ENCODE measurements around the gene CSPG4. TPM values are rescaled to one million over a fixed set of nuclear protein-coding genes. Genes with fewer than 3 reads are reported as not detected.
"Not testable (repeated sequence)": the region's sequence is repeated elsewhere in the genome, so short reads cannot be mapped to it uniquely, and the experiment has no call there.

CSPG4 gene
- total RNA-seq, 1 donor from 2014 or later: not detected

DNA sequence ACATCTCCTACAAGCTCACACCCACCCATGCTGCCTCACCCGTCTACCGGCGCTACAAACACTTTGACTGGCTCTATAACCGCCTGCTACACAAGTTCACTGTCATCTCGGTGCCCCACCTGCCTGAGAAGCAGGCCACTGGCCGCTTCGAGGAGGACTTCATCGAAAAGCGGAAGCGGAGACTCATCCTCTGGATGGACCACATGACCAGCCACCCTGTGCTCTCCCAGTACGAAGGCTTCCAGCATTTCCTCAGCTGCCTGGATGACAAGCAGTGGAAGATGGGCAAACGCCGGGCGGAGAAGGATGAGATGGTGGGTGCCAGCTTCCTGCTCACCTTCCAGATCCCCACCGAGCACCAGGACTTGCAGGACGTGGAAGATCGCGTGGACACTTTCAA lies 62.8 kb downstream of the CSPG4 start:
- intact Hi-C loops (cut with micrococcal nuclease): loop anchor here (10.0 kb wide), 1 partner anchor 695 kb away; the partner anchor contains the start of gene RPP25

DNA sequence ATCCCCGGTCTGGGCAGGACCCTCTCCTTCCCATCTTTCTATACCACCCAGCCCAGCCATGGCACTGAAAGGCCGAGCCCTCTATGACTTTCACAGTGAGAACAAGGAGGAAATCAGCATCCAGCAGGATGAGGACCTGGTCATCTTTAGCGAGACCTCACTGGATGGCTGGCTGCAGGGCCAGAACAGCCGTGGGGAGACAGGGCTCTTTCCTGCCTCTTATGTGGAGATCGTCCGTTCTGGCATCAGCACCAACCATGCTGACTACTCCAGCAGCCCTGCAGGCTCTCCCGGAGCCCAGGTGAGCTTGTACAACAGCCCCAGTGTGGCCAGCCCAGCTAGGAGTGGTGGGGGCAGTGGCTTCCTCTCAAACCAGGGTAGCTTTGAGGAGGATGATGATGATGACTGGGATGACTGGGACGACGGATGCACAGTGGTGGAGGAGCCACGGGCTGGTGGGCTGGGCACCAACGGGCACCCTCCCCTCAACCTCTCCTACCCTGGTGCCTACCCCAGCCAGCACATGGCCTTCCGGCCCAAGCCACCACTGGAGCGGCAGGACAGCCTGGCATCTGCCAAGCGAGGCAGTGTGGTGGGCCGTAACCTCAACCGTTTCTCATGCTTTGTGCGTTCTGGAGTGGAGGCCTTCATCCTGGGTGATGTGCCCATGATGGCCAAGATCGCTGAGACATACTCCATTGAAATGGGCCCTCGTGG lies 63.4 kb downstream of the CSPG4 start:
- intact Hi-C loops (cut with micrococcal nuclease): loop anchor here (10.0 kb wide), 1 partner anchor 694 kb away; the partner anchor contains the start of gene RPP25

DNA sequence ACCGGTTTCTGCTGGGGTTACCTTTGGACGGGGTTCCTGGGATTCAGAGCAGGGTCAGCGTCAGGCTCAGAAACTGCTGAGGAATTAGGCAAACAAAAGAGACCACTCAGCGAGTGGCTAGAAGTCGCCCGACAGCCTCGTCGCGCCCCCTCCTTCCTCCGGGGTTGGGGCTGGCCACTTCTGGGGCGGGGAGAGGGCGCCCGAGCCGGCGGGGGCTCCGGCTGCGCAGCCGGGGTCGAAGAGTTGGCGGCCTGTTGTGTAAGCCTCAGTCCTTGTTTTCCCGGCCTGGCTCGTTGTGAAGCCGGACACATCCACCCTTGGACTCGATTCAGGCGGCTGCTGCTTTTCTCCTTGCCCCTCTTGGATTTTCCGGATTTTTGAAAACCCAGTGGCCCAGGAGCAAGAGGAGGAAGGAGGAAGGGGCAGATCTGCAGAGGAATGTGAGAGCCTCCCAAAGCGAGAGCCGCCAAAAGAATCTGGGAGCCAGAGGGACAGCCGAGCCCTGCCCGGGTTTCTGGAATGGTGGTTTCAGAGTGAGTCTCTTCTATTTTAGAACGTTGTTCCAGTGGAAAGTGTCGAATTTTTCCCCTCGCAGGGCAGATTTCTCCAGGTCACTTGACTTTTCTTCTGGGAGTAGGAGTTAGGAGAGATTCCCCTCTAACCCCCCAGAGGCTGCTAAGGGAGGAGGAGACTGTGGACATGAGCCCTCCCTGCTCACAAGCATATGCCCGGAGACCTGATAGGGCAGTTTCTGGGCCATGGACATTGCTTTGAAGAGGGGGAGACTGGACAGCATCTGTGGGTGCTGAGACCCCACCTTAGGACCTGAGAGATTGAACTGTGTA lies 64.3 kb downstream of the CSPG4 start:
- intact Hi-C loops (cut with micrococcal nuclease): loop anchor here (1.0 to 10.0 kb wide), 2 partner anchors 8 to 694 kb away; partner anchors contain the start of genes IMP3 and RPP25

GRCh38 chr15:75647370-75648155 lies 65.1 kb downstream of the CSPG4 start, which contains the start of gene SNX33:
Gene SNX33, plus strand, starts transcription at chr15:75647912. Its CDS starts 1,191 bp downstream, at chr15:75649103.
- intact Hi-C loops (cut with micrococcal nuclease): loop anchor here (1.0 to 10.0 kb wide), 2 partner anchors 7 to 693 kb away; partner anchors contain the start of genes IMP3 and RPP25

DNA sequence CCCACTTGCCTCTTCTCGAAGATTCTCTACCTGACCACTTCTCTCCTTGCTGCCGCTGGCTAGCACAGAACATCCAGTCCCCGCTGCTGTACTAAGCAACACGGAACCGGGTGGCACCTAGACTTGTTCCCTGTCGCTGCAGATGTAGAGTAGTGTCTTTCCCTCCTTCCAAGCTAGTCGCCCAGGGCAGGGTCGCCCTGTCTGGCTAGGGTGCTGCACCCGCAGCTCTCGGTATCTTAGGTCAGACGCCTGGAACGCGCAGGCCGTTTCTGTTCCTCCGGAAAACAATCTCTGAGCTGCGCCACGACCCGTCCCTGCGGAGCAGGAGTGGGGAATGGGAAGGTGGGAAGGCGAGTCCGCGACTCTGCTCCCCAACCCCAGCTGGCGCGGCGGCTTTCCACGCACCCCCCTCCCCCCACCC lies 65.7 kb downstream of the CSPG4 start:
- intact Hi-C loops (cut with micrococcal nuclease): loop anchor here (10.0 kb wide), 1 partner anchor 692 kb away; the partner anchor contains the start of gene RPP25

- intact Hi-C loops (cut with micrococcal nuclease): loop anchor here (10.0 kb wide), 1 partner anchor 692 kb away; the partner anchor contains the start of gene RPP25
Measured at GRCh38 chr15:75646112-75646943, 66.3 kb downstream of the CSPG4 start.

DNA sequence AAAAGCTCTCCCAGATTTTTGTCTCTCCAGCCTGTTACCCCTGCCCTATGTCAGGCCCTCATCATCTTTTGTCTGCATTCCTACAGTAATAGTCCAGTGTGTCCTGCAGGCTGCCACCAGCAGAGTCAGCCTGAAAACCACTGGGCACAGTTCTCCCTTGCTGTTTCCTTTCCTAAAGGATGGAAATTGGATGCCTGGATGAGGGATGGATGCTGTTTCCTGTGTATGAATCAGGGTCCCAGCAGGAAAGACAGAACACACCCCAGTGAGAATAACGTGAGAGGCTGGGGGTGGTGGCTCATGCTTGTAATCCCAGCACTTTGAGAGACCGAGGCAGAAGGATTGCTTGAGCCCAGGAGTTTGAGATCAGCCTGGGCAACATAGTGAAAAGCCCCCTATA lies 68.3 kb downstream of the CSPG4 start:
- intact Hi-C loops (cut with micrococcal nuclease): loop anchor here (5.0 to 10.0 kb wide), 2 partner anchors 690 to 1102 kb away; partner anchors contain the start of genes ARID3B and RPP25

GRCh38 chr15:75641603-75642002 lies 71.0 kb downstream of the CSPG4 start:
- intact Hi-C loops (cut with micrococcal nuclease): loop anchor here (1.0 to 10.0 kb wide), 6 partner anchors 35 to 1181 kb away; partner anchors contain the start of genes ARID3B, RPP25 and UBL7

DNA sequence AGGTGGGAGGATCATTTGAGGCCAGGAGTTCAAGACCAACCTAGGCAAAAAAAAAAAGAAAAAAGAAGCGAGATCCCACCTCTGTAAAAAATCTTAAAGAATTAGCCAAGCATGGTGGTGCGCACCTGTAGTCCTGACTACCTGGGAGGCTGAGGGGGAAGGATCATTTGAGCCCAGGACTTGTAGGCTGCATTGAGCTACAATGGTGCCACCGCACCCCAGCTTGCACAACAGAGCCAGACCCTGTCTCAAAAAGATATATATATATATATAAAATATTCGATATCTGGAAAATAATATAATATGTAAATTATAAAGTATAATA lies 71.5 kb downstream of the CSPG4 start:
- intact Hi-C loops (cut with micrococcal nuclease): loop anchor here (1.0 to 10.0 kb wide), 6 partner anchors 34 to 1180 kb away; partner anchors contain the start of genes ARID3B, RPP25 and UBL7

- intact Hi-C loops (cut with micrococcal nuclease): loop anchor here (1.0 to 10.0 kb wide), 12 partner anchors 8 to 1180 kb away; partner anchors contain the start of genes ARID3B, PTPN9, RPP25 and SNUPN
Measured at GRCh38 chr15:75640483-75641178, 72.0 kb downstream of the CSPG4 start.

DNA sequence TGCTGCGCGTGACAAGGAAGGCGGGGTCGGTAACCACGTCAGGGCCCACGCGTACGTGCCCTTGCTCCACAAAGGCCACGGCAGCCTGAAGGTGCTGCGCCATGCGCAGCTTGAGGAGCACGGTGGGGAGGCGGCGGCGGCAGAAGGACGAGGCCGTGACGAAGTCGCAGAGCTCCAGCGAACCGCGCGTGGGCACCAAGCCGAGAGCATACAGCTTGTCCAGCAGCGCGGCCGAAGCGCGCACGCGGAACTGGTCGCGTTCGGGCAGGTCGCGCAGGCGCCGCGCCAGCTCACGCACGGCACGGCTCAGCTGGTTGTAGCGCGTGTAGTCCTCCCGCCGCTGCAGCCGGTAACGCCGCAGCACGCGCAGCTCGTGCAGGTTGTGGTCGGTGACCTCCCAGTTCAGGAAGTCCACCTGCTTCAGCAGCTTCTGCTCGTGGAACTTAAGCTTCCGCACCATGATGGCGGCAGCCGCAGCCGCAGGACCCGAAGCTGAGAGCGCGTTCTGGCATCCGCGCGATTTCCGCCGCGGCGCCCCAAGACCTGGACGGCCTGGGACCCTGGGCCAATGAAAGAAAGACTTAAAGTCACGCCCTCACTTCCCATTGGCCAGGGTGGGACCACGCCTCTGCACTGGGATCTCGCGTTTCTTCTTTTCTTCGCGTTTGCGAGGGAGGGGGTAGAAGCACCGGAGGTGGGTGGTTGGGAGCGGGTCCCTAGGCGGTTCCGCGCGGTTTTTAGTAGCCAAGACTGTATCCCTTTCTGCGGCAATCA lies 72.8 kb downstream of the CSPG4 start, which contains the start of gene IMP3:
TSS of gene IMP3 (minus strand) at position 516 of the 774 bp plus-strand sequence. CDS start at position 460, 56 bp downstream.
- intact Hi-C loops (cut with micrococcal nuclease): loop anchor here (1.0 to 10.0 kb wide), 10 partner anchors 8 to 1179 kb away; partner anchors contain the start of genes ARID3B, PTPN9, RPP25 and SNUPN

GRCh38 chr15:75639191-75639708 lies 73.4 kb downstream of the CSPG4 start:
- intact Hi-C loops (cut with micrococcal nuclease): no loop called here

DNA sequence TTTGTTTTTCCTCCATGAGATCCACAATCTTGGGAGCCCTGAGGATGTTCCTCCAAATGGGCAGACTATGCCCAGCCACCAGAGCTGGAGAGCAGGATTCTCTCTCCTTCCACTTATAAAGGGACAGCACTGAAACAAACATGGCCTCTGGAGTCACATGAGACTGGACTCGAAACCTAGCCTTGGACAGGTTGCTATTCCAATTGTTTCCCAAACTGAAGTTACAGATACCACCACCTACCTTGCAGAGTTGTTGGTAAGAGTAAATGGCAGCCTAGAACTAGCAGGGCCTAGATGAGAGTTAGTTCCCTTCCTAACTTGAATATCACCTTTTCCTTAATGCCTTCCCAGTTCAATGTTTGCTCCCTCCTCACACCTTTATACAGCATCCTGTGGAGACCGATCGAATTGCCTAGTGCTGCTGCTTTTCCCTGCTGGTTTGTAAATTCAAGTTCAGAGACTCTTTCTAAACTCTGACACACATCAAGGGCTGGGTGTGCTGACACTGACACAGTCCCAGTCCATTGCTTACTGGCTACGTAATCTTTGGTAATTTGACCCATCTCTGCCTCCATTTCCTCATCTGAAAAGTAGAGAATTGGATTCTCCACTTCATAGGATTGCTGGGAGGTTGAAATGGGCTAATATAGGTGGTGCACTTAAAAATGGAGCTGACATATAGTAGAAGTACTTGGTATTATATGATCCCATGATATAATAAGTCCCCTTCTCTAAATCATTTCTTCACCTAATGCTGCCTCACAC lies 75.2 kb downstream of the CSPG4 start:
- intact Hi-C loops (cut with micrococcal nuclease): no loop called here

DNA sequence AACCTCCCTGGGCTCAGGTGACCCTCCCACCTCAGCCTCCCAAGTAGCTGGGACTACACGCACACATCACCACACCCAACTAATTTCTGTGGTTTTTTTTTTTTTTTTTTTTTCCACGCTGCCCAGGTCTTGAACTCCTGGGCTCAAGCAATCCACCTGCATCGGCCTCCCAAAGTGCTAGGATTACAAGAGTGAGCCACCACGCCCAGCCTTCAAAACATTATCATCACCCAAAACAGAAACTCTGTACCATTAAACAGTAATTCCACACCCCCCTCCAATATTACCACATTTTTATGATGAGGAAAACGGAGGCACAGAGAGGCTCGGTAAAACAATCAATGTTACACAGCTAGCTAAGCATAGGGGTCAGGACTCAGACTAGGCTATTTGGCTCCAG lies 76.6 kb downstream of the CSPG4 start:
- intact Hi-C loops (cut with micrococcal nuclease): no loop called here

DNA sequence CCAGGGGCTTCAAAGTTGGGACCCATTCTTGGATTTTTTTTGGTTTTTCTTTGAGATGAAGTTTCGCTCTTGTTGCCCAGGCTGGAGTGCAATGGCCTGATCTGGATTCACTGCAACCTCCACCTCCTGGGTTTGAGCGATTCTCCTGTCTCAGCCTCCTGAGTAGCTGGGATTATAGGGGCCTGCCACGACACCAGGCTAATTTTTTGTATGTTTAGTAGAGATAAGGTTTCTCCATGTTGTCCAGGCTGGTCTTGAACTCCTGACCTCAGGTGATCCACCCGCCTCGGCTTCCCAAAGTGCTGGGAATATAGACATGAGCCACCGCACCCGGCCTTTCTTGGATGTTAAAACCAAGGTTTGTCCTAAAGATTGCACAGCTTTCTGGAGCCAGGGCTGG lies 78.7 kb downstream of the CSPG4 start:
- intact Hi-C loops (cut with micrococcal nuclease): not testable (repeated sequence)

- intact Hi-C loops (cut with micrococcal nuclease): no loop called here
Measured at GRCh38 chr15:75631935-75632334, 80.7 kb downstream of the CSPG4 start.

All from T-helper 1 cell treated with Interleukin-12 subunit alpha and Interleukin-12 subunit beta and Interleukin-4 antibody, amounts not matched to agents 30 ng/mL and 1 ng/mL, for 36 hours (primary cell).